Occipital lobe (tissue), 2 donors: ENCODE measurements around the gene FCHSD2. TPM values are rescaled to one million over a fixed set of nuclear protein-coding genes. Genes with fewer than 3 reads are reported as not detected.
"Not testable (repeated sequence)": the region's sequence is repeated elsewhere in the genome, so short reads cannot be mapped to it uniquely, and the experiment has no call there.

Source experiments
- DNase-seq: peaks from one replicate; lab custom pipeline; 2025; lab: John Stamatoyannopoulos, UW
- total RNA-seq: library from RNA; depleted of rRNA; stranded (reverse); fragments of >200 nt; gene quantifications from one replicate; pipeline ENCODE4 v1.2.3, GENCODE V29; 2014

FCHSD2 gene
- total RNA-seq, 1 donor from 2014 or later, result 46.6 TPM

DNA sequence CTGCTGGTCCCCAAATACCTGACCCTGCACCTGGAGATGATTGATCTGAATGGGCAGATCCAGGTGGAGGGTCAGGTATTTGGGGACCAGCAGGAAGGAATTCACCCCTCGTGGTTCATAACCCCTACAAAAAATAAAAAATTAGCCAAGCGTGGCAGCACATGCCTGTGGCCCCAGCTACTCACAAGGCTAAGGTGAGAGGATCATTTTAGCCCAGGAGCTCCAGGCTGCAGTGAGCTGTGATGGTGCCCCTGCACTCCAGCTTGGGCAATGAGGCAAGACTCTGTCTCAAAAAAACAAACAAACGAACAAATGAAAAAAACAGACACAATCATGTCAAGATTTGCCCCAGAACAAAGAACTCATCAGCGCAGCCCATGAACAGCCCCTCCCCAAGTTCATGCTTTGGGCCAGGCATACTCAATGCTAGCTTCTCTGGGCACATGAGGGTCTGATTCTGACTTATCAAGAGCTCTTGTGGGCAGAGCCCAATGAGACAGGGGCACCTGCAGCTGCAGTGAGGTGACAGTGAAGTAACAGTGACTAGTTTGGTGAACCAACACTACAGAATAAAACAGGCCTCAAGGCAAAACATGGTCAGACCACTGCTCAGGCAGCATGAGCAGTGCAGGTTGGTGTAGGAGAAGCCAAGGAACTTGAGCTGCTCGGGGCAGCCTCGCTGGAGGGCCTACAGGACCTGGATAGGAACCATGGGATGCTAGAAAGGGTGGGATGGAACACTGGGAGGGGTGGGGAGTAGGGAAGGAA lies 10.2 kb upstream of the FCHSD2 start:
- no peak for DNase-seq

- DNase-seq, result no peak
Observed at GRCh38 chr11:73151416-73151815, 9.3 kb upstream of the FCHSD2 start.

DNA sequence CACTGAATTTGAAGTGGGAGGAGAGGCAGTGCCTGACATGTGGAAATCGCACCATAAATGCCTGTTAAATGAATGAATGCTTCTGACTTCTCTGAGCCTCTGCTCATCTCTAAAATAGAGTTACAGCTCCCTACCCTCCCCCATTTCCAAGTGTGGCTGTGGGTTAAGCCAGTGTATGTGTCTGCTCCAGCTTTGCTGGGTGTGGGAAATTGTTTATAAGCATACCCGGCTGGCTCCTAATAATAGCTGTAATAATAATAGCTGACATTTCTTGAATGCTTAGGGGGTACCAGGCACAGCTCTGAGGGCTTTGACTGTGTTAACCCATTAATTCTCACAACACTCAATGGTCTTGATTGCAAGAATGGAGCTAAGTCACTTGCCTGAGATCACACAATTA lies 7.0 kb upstream of the FCHSD2 start:
- DNase-seq, result no peak

- DNase-seq, result peak; percentile 31
Observed at GRCh38 chr11:73147771-73148681, 5.9 kb upstream of the FCHSD2 start.

DNA sequence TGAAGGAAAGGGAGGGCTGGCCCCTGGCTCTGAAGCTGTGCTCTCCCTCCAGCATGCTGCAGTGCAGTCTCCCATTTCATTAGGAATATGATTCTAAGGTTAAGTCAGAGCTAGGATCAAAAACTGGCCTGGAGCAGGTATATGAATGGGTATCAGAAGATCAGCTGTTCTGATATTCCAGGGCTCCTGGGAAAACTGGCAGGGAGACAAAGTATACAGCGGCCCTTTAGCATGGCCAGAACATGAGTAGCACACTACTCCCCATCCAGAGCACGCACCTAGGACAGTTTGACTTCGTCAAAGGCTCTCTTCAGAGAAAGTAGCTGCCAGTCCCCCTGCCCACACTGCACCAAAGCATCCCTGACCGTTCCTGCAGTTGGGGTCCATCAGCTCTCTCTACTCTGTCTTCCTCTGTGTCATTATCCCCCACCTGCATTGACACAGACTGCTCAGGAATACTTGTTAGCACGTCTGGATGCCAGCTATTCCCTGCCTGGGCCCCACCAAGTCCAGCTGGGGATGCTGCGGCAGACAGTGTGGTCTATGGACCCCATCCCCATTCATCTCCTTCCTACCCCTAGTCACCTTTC lies 4.0 kb upstream of the FCHSD2 start:
- no peak for DNase-seq

- DNase-seq, result no peak
Observed at GRCh38 chr11:73143126-73143838, 1.2 kb upstream of the FCHSD2 start.

- peak; percentile 58 for DNase-seq
Observed at GRCh38 chr11:73141309-73142127, 600 bp downstream of the FCHSD2 start.

DNA sequence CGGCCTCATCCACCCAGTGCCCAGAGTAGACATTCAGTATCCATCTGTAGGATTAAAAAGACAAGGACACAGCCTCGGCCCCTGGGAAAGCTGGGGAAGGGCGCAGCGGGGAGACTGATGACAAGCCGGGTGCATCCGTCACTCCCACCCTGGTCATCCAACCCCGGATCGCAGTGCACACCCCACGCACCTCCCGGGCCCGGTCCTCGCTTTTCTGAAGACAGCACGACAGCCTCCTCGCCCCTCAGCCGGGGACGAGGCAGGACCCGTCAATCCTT lies 1.1 kb downstream of the FCHSD2 start:
- DNase-seq, result peak; percentile 46

DNA sequence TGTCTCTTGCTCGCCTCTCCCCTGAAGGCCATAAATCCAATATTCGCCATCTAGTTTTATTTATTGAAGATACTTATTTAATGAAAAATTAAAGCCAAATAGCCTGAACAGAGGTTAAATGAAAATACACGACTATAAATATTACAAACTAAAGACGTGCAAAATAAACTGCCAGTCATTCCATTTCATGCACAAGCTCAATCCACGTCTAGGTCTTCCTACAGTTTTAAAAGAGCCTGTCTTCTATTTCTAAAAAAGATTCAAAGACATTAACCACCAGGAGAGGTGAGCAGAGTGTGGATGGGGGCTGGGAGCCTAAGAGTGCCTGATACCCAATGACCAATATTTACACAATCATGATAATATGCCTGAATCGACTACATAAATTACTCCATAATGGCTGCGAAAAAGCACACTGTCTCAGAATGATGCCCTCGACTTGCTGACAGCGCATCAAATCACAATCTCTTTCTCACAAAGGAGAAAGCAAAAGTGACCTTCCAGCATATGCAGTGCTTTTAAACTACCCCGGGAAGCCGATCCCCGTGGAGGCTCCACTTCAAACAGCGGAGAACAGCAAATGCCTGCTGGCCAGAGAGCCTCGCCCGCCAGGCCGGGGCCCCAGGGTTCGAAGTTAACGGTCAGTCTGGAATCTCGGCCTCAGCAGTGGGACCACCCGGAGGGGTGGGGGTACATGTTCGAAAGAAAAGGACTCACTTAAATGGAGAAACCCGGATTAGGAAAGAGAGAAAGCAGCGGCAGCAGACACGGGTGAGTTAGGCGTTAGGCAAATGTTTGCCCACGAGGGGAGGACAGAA lies 1.7 kb downstream of the FCHSD2 start:
- DNase-seq, result peak; percentile 46

DNA sequence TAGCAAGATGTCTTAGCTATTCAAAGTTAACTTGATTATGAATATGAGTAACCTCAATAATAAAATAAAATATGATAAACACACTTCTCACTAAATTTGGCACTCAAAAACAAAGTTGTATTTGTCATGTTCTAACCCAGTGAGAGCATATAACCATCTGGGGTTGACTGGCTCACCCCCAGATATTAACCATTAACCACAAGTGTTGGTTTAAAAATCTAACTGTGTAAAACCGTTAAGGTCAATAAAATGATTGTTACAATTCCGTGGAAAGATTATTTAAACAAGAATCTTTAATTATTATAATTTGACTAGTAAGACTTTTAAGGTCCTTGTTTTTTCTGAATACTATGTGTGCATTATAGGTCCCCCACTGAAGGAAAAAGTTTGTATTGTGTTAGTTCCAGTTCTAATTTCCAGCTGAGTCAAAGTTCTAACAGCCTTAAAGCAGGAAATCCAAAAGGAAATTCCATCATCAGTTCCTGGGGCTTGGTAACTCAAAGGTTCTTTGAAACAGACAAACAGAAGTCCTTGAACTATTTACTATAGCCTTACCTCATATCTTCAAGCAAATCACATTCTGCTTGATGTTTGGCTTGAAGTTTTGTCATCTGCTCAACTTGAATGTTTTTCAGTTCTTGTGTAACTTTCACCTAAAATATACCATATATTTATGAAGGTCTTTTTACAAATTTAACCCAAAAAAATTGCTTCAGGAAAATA lies 2.5 kb downstream of the FCHSD2 start:
- no peak for DNase-seq

- no peak for DNase-seq
Observed at GRCh38 chr11:73137944-73138274, 4.2 kb downstream of the FCHSD2 start.

- no peak for DNase-seq
Observed at GRCh38 chr11:73137262-73137943, 4.7 kb downstream of the FCHSD2 start.

DNA sequence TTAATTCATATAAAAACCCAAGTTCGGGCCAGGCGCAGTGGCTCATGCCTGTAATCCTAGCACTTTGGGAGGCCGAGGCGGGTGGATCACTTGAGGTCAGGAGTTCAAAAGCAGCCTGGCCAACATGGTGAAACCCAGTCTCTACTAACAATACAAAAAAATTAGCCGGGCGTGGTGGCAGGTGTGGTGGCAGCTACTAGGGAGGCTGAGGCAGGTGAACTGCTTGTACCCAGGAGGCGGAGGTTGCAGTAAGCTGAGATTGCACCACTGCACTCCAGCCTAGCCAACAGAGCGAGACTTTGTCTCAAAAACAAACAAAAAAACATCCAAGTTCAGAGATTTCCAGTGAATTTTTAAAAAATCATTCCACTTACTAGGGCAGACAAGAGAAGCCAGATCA lies 5.4 kb downstream of the FCHSD2 start:
- DNase-seq, result not testable (repeated sequence)

GRCh38 chr11:73135346-73136284 lies 6.5 kb downstream of the FCHSD2 start:
- DNase-seq, result no peak

GRCh38 chr11:73132349-73132748 lies 9.8 kb downstream of the FCHSD2 start:
- DNase-seq, result not testable (repeated sequence)

DNA sequence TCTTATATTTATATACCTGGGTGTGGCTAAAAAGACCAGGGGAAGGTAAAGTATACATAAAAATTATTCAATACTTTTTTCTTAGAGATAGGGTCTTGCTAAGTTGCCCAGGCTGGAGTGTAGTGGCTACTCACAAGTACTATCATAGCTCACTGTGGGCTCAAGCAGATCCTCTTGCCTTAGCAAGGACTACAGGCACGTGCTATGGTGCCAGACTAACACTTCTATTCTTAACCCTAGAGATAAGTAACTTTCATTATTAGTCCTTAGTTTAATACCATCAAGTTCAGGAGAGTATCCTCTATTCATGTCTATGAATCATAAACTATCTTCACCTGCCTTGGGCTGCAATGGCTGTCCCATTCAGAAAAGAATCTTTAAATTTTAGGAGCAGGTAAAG lies 11.9 kb downstream of the FCHSD2 start:
- DNase-seq, result no peak

DNA sequence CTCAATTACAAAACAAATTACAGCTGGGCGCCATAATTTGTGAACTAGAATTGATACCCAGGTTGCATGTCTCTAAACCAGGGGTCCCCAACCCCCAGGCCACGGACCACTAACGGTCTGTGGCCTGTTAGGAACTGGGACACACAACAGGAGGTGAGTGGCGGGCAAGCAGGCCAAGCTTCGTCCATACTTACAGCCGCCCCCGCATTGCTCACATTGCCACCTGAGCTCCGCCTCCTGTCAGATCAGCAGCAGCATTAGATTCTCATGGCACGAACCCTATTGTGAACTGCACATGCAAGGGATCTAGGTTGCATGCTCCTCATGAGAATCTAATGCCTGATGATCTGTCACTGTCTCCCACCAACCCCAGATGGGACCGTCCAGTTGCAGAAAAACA lies 12.9 kb downstream of the FCHSD2 start:
- DNase-seq, result no peak
